SU-DHL-6 (cell line): ENCODE measurements around the gene OPN1MW.

ENCODE experiments used
- EZH2phosphoT487 ChIP-seq: fragments of 200-600 bp; sonication (generic), shearing (Covaris generic); conservative IDR thresholded peaks from 2 replicates; pipeline ENCODE4 v1.6.1; 2018; ENCODE audit warnings: mild to moderate bottlenecking, antibody characterized with exemption, low read length, moderate library complexity, mixed read lengths
- TF ChIP-seq, protein P1 (sequence below): fragments of 200-600 bp; sonication (generic); IDR thresholded peaks from one replicate; pipeline ENCODE4 v1.5.1; 2017; ENCODE audit warnings: antibody characterized with exemption, mild to moderate bottlenecking, low read length, moderate library complexity; ENCODE audit not compliant: insufficient read depth, poor library complexity, severe bottlenecking

DNA sequence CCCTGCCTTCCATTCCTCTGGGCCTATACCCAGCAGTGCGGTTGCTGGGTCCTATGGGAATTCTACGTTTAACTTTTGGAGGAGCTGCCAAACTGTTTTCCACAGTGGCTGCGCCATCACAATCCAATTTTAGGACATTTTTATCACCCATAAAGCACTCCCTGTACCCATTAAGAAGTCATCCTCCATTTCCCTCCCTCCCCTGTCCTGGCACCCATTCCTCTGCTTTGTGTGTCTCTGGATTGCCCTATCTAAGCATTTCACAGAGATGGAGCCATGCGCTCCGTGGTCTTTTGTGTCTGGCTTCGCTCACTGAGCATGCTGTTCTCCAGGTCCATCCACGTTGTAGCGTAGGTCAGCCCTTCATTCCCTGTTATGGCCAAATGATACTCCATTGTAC, 40.0 kb upstream of the OPN1MW start:
- TF ChIP-seq, protein P1, sequence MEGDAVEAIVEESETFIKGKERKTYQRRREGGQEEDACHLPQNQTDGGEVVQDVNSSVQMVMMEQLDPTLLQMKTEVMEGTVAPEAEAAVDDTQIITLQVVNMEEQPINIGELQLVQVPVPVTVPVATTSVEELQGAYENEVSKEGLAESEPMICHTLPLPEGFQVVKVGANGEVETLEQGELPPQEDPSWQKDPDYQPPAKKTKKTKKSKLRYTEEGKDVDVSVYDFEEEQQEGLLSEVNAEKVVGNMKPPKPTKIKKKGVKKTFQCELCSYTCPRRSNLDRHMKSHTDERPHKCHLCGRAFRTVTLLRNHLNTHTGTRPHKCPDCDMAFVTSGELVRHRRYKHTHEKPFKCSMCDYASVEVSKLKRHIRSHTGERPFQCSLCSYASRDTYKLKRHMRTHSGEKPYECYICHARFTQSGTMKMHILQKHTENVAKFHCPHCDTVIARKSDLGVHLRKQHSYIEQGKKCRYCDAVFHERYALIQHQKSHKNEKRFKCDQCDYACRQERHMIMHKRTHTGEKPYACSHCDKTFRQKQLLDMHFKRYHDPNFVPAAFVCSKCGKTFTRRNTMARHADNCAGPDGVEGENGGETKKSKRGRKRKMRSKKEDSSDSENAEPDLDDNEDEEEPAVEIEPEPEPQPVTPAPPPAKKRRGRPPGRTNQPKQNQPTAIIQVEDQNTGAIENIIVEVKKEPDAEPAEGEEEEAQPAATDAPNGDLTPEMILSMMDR = no peak
- no peak for TF ChIP-seq EZH2phosphoT487
